Colonic mucosa (tissue), 4 donors: ENCODE results near the gene GAD1. TPM values are rescaled to one million over a fixed set of nuclear protein-coding genes. Genes with fewer than 3 reads are reported as not detected.

Source experiments
- DNase-seq: peaks from one replicate; pipeline ENCODE4 v3.0.0-alpha.2; 2020
- H3K27ac ChIP-seq: fragments of 200-600 bp; one replicate; pipeline ENCODE4 v1.8.0; 2021
- H3K27me3 ChIP-seq: fragments of 200-600 bp; one replicate; pipeline ENCODE4 v1.8.0; 2021
- H3K36me3 ChIP-seq: fragments of 200-600 bp; one replicate; pipeline ENCODE4 v1.8.0; 2021
- H3K4me1 ChIP-seq: fragments of 200-600 bp; one replicate; pipeline ENCODE4 v1.8.0; 2021; ENCODE audit warnings: mild to moderate bottlenecking
- H3K4me3 ChIP-seq: fragments of 200-600 bp; one replicate; pipeline ENCODE4 v1.8.0; 2021
- H3K9ac ChIP-seq, 2 donors: one replicate each; pipeline ENCODE4 v1.7.0; 2013; ENCODE audit warnings: control low read depth in 2 of 2, low read depth in 2 of 2, low read length in 2 of 2
- H3K9me3 ChIP-seq: fragments of 200-600 bp; one replicate; pipeline ENCODE4 v1.8.0; 2021
- CTCF ChIP-seq: fragments of 200-600 bp; IDR thresholded peaks from one replicate; pipeline ENCODE4 v1.8.0; 2022; ENCODE audit warnings: antibody characterized with exemption, mild to moderate bottlenecking
- intact Hi-C: fragments of 100-400 bp; cut with DNase I; formaldehyde crosslinking; loops from one replicate; pipeline ENCODE4 v1.14.1; 2022
- total RNA-seq, 2 donors: library from RNA; stranded (reverse); fragmentation: NEBNext Ultra II Directional in 1 of 2; extraction: Animal tissue kit (Norgen Biotek cat#: 25700) in 1 of 2; gene quantifications; one replicate each; pipeline ENCODE4 v1.2.1, GENCODE V29; 2021
- donor health status: healthy.
- donor health status: DM: no; HTN: no; CAD: no.
- donor health status: DM: no; HTN: no; CAD: no.

GAD1 gene
- total RNA-seq, 2 donors from 2014 or later, result 0.10 TPM; not detected in 1

- H3K27ac ChIP-seq, result no peak overlapping the region
- H3K36me3 ChIP-seq, result no peaks in the 10 kb centered on the region
- DNase-seq, result no peak
- H3K27me3 ChIP-seq, result no peaks in the 10 kb centered on the region
- intact Hi-C loops, result no loop called here
- no peak for TF ChIP-seq CTCF
- H3K9ac ChIP-seq, result no peak overlapping the region
- no peaks in the 10 kb centered on the region for H3K4me1 ChIP-seq
- no peak overlapping the region for H3K4me3 ChIP-seq
- H3K9me3 ChIP-seq, result no peaks in the 10 kb centered on the region
These were observed 33.6 kb downstream of the GAD1 start for GRCh38 chr2:170850251-170850650.

DNA sequence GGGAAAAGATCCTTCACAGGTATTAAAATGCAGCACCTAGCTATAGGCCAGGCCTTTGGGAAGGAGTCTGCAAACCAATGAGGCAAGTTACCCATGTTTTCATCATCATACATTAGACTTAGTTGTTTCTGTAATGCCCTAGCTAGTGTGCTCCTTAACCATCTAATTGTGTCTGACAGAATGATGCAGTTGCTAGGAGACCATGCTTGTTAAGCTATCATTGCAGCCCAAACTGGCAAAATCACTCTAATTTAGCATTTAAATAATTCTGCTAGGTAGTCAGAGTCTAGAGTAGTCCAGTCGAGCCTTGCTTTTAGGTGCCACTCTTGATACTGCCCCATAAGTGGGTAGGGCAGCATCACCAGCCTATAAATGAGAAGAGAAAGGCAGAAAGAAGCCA lies 34.9 kb downstream of the GAD1 start:
- H3K27ac ChIP-seq, result no peak overlapping the region
- DNase-seq, result no peak
- no peaks in the 10 kb centered on the region for H3K36me3 ChIP-seq
- no peak overlapping the region for H3K9ac ChIP-seq
- no peaks in the 10 kb centered on the region for H3K27me3 ChIP-seq
- TF ChIP-seq CTCF, result no peak
- intact Hi-C loops, result no loop called here
- no peak overlapping the region for H3K4me3 ChIP-seq
- no peaks in the 10 kb centered on the region for H3K4me1 ChIP-seq
- no peaks in the 10 kb centered on the region for H3K9me3 ChIP-seq

DNA sequence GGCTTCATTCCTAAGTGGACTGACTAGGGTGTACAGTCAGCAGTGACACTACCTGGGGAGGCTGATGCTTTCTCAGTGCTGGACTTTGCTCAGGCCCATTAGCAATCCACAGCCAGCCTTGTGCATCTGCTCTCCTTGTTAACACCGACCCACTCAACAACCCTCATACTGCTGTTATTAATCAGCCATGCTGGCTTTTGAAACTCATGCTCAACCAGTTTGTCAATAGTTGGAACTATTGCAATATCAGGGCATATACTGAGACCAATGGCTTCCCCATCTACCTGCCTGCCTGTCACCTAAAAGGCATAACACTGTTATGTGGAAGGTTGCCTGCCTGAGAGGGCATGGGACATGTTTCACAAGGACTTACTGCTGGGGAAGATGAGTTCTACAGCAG lies 39.4 kb downstream of the GAD1 start:
- Histone ChIP-seq H3K9ac (no peak overlapping the region), H3K27ac (no peak overlapping the region)

GRCh38 chr2:170862286-170862902 lies 45.7 kb downstream of the GAD1 start:
- TF ChIP-seq CTCF, result no peak
- intact Hi-C loops, result no loop called here
- Histone ChIP-seq H3K9ac (no peak overlapping the region), H3K4me1 (no peaks in the 10 kb centered on the region), H3K27me3 (no peaks in the 10 kb centered on the region), H3K36me3 (no peaks in the 10 kb centered on the region), H3K4me3 (no peak overlapping the region), H3K27ac (no peak overlapping the region), H3K9me3 (no peaks in the 10 kb centered on the region)
- DNase-seq, result no peak

More for the DNA sequence above, 39.4 kb downstream of the GAD1 start:
- Histone ChIP-seq H3K4me1 (no peaks in the 10 kb centered on the region), H3K27me3 (no peaks in the 10 kb centered on the region), H3K36me3 (no peaks in the 10 kb centered on the region), H3K9me3 (no peaks in the 10 kb centered on the region), H3K4me3 (no peak overlapping the region)
- no peak for TF ChIP-seq CTCF
- intact Hi-C loops, result no loop called here
- DNase-seq, result no peak

DNA sequence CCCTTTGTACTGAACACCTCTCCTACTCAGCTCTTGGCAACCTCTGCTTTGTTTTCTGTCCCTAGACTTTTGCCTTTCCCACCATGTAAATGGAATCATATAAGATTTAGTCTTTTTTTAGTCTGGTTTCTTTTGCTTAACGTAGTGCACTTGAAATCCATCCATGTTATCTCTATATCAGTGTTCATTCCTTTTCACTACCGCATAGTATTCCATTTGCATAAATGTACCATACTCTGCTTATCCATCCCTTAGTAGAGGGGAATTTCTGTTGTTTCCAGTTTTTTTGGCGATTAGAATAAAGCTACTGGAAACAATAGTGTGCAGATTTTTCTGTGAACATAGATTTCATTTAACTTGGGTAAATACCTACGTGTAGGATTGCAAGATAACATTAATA lies 46.4 kb downstream of the GAD1 start:
- no peak for TF ChIP-seq CTCF
- Histone ChIP-seq H3K27ac (no peak overlapping the region), H3K9me3 (no peaks in the 10 kb centered on the region), H3K4me3 (no peak overlapping the region), H3K36me3 (no peaks in the 10 kb centered on the region), H3K4me1 (no peaks in the 10 kb centered on the region), H3K27me3 (no peaks in the 10 kb centered on the region), H3K9ac (no peak overlapping the region)
- DNase-seq, result no peak
- intact Hi-C loops, result no loop called here
